HG02588 (cell line): ENCODE data around the gene C21orf58.
"Not testable (repeated sequence)": the region's sequence is repeated elsewhere in the genome, so short reads cannot be mapped to it uniquely, and the experiment has no call there.

Source experiments
- ATAC-seq: cut with Tn5 transposase; IDR thresholded peaks from one replicate; pipeline ENCODE4 v1.9.1; 2021; ENCODE audit warnings: mild to moderate bottlenecking, moderate library complexity; ENCODE audit not compliant: unreplicated experiment

Gene C21orf58

GRCh38 chr21:46325073-46325912 lies 1.6 kb upstream of the C21orf58 start:
- ATAC-seq, result no peak

DNA sequence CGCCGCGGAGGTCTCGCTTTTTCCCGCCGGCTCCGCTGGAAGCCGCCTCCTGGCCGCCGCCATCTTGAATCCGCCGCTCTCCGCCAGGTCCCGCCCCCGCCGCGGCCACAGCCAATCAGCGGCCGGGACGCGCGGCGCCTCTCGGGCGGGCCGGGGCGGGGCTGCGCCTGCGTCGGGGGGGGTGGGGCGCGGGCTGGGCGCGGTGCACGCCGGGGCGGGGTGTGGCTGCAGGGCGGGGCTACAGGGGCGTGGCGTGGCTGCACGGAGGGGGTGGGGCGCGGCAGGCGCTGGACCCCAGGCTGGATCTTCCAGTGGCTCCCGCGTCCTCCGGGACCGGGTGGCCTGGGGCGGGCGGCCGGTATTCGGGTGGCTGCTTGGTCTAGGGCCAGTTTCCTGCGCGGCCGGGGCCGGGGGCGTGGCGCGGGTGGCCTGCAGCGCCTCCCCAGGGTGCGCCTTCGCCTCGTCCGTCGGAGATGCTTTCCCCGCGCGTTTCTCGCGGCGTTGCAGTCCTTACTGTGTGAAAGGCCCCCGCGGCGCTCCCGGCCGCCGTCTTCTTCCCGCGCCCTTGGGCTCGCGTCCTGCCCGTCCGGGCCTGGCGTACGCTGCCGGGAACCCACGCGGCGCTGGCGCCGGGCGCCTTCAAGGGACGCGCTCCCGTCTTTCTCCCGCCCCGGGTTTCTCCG lies 861 bp upstream of the C21orf58 start:
- ATAC-seq, result peak; percentile 60

DNA sequence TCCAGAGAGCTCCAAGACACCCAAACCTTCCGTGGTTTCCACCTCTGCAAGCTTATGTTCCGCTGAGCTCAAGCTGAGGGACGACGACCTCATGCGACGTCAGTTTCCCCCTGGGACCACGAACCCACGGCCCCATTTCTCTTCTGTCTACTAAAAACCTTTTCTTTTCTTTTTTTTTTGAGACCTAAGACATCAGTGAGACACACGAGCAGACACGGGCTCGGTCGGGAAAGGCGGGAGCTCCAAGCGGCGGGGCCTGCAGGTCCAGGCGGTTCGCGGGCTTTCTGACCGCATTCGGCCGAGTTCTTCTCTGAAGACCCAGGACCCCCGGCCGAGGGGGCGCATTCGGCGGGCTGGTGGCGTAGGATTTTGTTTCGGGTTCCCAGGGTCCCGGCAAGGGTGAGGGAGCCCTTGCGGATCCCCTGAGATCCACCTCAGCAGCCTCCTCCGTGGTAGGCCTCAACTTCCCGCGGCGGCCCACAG lies 402 bp downstream of the C21orf58 start:
- peak; percentile 0 for ATAC-seq

DNA sequence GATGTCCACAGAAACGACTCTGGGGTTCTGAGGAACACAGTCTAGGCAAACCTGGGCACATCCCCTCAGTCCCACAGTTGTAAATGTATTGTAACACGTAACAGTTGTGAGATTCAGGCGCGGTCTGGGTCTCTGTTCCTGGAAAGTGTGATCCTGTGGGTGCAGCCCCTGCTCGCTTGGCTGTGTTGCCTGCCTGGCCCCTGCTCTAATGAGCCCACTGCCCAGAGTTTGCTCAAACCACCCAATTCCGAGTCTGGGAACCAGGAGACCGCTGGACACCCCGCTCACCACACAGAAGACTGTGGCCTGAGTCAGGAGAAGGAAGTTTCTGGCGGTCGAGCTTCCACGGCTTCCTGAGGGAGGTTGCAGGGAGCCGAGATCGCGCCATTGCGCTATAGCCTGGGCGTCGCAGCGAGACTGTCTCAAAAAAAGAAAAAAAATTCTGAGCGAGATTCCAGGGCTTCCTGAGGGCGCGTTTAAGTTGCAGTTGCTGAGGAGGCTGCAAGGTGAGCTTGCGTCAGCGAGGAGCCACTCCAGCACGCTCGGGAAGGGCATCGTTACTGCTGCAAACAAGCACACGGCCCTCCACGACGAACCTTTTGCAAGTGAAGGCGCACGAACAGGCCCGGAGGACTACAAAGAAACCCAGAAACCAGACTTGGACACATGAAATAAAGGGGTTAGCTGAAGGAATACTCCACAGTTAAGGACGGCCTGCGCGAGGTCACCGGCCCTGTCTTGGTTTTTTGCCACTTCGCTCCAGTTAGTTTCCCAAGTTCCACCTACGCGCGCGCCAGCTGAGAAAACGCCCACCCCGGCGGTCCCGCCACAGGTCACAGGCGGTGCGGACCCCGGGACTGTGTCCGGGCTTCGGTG lies 1.1 kb downstream of the C21orf58 start:
- no peak for ATAC-seq

- no peak for ATAC-seq
Observed at GRCh38 chr21:46320331-46320801, 3.3 kb downstream of the C21orf58 start.

DNA sequence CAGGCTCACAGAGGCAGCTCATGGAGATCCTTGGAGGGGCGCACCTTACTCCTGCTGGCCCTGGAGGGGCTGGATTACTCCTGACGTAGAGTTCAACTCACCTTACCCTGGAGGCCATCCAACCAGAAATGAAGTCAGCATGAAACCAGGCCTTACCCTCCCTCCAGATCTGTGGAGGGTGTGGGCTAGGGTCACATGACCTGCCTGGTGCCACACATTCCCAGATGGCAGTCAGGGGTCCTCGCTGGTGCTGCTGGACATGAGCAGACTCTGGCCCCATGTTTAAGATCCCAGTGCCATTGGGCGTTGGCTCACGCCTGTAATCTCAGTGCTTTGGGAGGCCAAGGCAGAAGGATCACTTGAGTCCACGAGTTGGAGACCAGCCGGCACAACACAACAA lies 4.5 kb downstream of the C21orf58 start:
- ATAC-seq, result no peak

- ATAC-seq, result no peak
Observed at GRCh38 chr21:46318464-46318845, 5.2 kb downstream of the C21orf58 start.

DNA sequence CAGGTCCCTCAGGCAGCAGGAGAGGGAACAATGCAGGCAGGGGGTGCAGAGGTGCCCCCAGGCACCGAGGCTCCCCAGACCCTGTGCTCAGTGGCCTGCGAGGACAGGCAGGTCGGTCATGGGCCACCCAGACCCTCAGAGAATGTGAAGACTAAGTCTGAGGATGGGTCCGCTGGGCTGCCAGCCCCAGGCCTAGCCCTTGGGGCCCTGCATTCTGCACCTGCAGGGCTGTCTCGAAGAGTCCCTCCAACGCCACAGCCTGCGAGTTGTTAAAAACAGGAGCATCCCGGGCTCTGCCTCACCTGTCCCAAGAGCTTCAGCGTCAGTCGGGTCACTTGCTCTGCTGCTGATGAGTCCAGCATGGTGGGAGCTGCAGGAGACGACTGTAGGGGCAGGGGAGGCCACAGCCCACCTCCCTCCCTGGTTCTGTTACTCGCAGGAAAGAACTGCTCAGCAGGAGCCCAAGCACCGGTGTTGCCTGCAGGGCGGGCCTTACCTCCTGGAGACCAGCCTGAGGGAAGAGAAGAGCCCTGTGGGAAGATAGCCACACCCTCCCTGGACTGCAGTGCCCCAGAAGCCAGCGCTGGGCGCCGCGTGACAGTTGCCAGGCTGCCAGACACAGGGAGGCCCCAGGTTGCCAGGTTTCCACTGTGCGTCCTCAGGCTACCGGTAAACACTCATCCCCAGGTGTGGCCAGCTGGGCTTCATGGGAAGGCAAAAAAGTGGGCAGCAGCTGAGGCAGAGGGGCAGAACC lies 5.8 kb downstream of the C21orf58 start:
- ATAC-seq, result no peak

GRCh38 chr21:46316708-46317324 lies 6.9 kb downstream of the C21orf58 start:
- ATAC-seq, result no peak

GRCh38 chr21:46314441-46315020 lies 9.1 kb downstream of the C21orf58 start:
- no peak for ATAC-seq

- no peak for ATAC-seq
Observed at GRCh38 chr21:46312949-46313348, 10.7 kb downstream of the C21orf58 start.

- no peak for ATAC-seq
Observed at GRCh38 chr21:46311568-46311967, 12.1 kb downstream of the C21orf58 start.

- ATAC-seq, result not testable (repeated sequence)
Observed at GRCh38 chr21:46310260-46310659, 13.4 kb downstream of the C21orf58 start.

- ATAC-seq, result no peak
Observed at GRCh38 chr21:46308431-46308830, 15.2 kb downstream of the C21orf58 start.

DNA sequence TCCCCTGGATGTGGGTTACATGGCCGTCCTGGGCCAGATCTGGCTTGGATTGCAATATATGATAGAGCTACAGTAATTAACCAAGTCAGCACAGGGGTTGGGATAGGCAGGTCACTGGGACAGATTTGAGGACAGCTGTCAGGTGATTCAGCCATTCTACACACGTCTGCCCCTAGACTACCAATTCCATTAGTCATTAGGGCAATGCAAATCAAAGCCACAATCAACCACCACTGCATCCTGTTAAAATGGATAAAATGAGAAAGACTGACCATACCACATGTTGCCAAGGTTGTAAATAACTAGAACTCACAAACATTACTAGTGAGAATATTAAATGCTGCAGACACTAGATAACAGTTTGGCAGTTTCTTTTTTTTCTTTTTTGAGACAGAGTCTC lies 16.0 kb downstream of the C21orf58 start:
- ATAC-seq, result no peak

DNA sequence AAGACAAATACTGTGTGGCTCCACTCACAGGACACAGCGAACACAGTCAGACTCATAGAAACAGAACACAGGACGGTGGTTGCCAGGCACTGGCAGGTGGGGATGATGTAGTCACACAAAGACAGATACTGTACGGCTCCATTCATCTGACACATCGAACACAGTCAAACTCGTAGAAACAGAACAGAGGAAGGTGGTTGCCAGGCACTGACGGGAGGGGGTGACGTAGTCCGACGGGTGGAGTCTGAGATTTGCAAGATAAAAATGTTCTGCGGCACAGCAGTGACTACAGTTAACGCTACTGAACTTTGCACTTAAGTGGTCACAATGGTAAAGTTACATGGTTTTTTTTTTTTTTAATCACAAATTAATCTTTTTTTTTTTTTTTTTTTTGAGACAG lies 18.7 kb downstream of the C21orf58 start:
- no peak for ATAC-seq

GRCh38 chr21:46304437-46304836 lies 19.2 kb downstream of the C21orf58 start:
- ATAC-seq, result no peak

DNA sequence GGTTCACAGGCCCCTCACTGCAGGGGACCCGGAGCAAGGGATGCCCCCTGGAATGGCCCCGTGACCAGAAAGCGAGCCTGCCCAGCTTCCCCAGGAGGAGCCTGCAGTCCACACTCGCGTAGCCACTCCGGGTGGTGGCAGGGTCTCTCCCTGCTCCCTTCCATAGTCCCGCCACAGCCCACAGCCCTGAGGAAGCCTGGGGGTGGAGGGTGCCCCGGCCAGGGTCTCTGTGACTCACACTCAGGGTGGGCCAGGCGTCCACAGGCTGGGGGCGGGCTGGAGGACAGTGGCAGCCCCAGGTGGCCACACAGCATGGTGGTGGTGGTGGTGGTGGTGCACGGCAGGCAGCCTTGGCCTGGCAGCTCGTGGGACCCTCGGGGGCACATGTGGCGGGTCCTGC lies 21.9 kb downstream of the C21orf58 start:
- no peak for ATAC-seq

GRCh38 chr21:46299167-46299566 lies 24.5 kb downstream of the C21orf58 start:
- ATAC-seq, result no peak
